IMR-90 (cell line): Measurements from ENCODE around the gene SMIM22. TPM values are rescaled to one million over a fixed set of nuclear protein-coding genes. Genes with fewer than 3 reads are reported as not detected.
A peak's percentile ranks its signal among the peaks of the same experiment; 100 is the strongest.

Experiments used
- ATAC-seq: fragments of 200-7000 bp; cut with Tn5 transposase; 2 replicates; pipeline ENCODE4 v1.9.1; 2020; ENCODE audit warnings: low read depth, mild to moderate bottlenecking, moderate library complexity
- BruUV-seq: library from RNA; stranded (reverse); fragments of 400-500 nt; replicated peaks from 2 replicates; lab custom pipeline; 2021; lab: Mats Ljungman, UMichigan
- CTCF ChIA-PET: fragments of 300-600 bp; formaldehyde crosslinking; extraction: SDS; loops from one replicate; lab custom pipeline; 2021; ENCODE audit warnings: antibody characterized with exemption; lab: Yijun Ruan, JAX
- POLR2A ChIA-PET: fragments of 300-600 bp; sonication (Branson Sonifier 250); formaldehyde crosslinking; loops from one replicate; lab custom pipeline; 2022; ENCODE audit warnings: antibody characterized with exemption; ENCODE audit not compliant: unreplicated experiment; lab: Charles Lee
- DNase-seq: peaks from one replicate; pipeline ENCODE4 v3.0.0; 2013
- H2AFZ ChIP-seq: replicated peaks from 2 replicates; pipeline ENCODE3; 2013; ENCODE audit warnings: low read length, mild to moderate bottlenecking; ENCODE audit not compliant: poor library complexity
- H2AK5ac ChIP-seq: 2 replicates; pipeline ENCODE4 v1.6.1; 2013; ENCODE audit warnings: low read depth, low read length, inconsistent platforms
- H2AK9ac ChIP-seq: replicated peaks from 2 replicates; pipeline ENCODE3; 2013; ENCODE audit warnings: mild to moderate bottlenecking, low read depth, low read length, moderate library complexity; ENCODE audit not compliant: poor library complexity
- H2BK120ac ChIP-seq: 2 replicates; pipeline ENCODE4 v1.6.1; 2013; ENCODE audit warnings: low read depth, low read length, inconsistent platforms
- H2BK15ac ChIP-seq: 3 replicates; pipeline ENCODE4 v1.6.1; 2013; ENCODE audit warnings: low read depth, low read length, inconsistent platforms
- H2BK20ac ChIP-seq: 2 replicates; pipeline ENCODE4 v1.6.1; 2013; ENCODE audit warnings: low read depth, mild to moderate bottlenecking, inconsistent platforms, low read length, moderate library complexity
- H2BK5ac ChIP-seq: 2 replicates; pipeline ENCODE4 v1.6.1; 2013; ENCODE audit warnings: mild to moderate bottlenecking, low read depth, low read length, inconsistent platforms; ENCODE audit not compliant: poor library complexity, severe bottlenecking
- H3K14ac ChIP-seq: replicated peaks from 2 replicates; pipeline ENCODE4 v1.6.1; 2013; ENCODE audit warnings: low read depth, low read length, inconsistent platforms
- H3K18ac ChIP-seq: 2 replicates; pipeline ENCODE4 v1.6.1; 2013; ENCODE audit warnings: low read depth, low read length, control low read depth
- H3K23ac ChIP-seq: 2 replicates; pipeline ENCODE4 v1.6.1; 2013; ENCODE audit warnings: low read depth, low read length, inconsistent platforms
- H3K27ac ChIP-seq: 2 replicates; pipeline ENCODE4 v1.5.1; 2013; ENCODE audit warnings: mild to moderate bottlenecking, control low read depth, low read length; ENCODE audit not compliant: insufficient read depth
- H3K27me3 ChIP-seq: 2 replicates; pipeline ENCODE4 v1.6.1; 2013; ENCODE audit warnings: low read length; ENCODE audit not compliant: control insufficient read depth, insufficient read depth
- H3K36me3 ChIP-seq: 2 replicates; pipeline ENCODE4 v1.6.1; 2013; ENCODE audit warnings: low read length, mixed read lengths; ENCODE audit not compliant: control insufficient read depth, insufficient read depth
- H3K4ac ChIP-seq: 2 replicates; pipeline ENCODE4 v1.6.1; 2013; ENCODE audit warnings: low read depth, low read length, inconsistent platforms
- H3K4me1 ChIP-seq: 2 replicates; pipeline ENCODE4 v1.6.1; 2013; ENCODE audit warnings: low read length, mixed read lengths; ENCODE audit not compliant: control insufficient read depth, insufficient read depth
- H3K4me2 ChIP-seq: 2 replicates; pipeline ENCODE4 v1.6.1; 2013; ENCODE audit warnings: low read depth, mild to moderate bottlenecking, control low read depth, low read length, moderate library complexity
- H3K4me3 ChIP-seq: 2 replicates; pipeline ENCODE4 v1.5.1; 2013; ENCODE audit warnings: low read depth, mild to moderate bottlenecking, control low read depth, low read length, moderate library complexity; ENCODE audit not compliant: insufficient read depth
- H3K56ac ChIP-seq: 2 replicates; pipeline ENCODE4 v1.6.1; 2013; ENCODE audit warnings: low read length, inconsistent platforms; ENCODE audit not compliant: insufficient read depth; ENCODE audit errors: extremely low read depth
- H3K79me1 ChIP-seq, 2 experiments: 2 replicates each; pipeline ENCODE4 v1.6.1; 2013; ENCODE audit warnings: low read length in 2 of 2, inconsistent platforms in 1 of 2, low read depth in 1 of 2
- H3K9ac ChIP-seq: 2 replicates; pipeline ENCODE4 v1.6.1; 2013; ENCODE audit warnings: low read depth, low read length, control low read depth
- H3K9me1 ChIP-seq: 2 replicates; pipeline ENCODE4 v1.6.1; 2013; ENCODE audit warnings: low read length, inconsistent platforms; ENCODE audit not compliant: insufficient read depth
- H3K9me3 ChIP-seq: 2 replicates; pipeline ENCODE4 v1.6.1; 2013; ENCODE audit warnings: low read length; ENCODE audit not compliant: control insufficient read depth, insufficient read depth
- H4K20me1 ChIP-seq: 2 replicates; pipeline ENCODE4 v1.6.1; 2013; ENCODE audit warnings: low read length, inconsistent platforms; ENCODE audit not compliant: insufficient read depth
- H4K5ac ChIP-seq: 2 replicates; pipeline ENCODE4 v1.6.1; 2013; ENCODE audit warnings: mild to moderate bottlenecking, low read depth, low read length, control low read depth
- H4K8ac ChIP-seq, 2 experiments: 2 replicates each; pipeline ENCODE4 v1.6.1; 2013; ENCODE audit warnings: low read depth in 2 of 2, low read length in 2 of 2, control low read depth in 1 of 2, inconsistent platforms in 1 of 2
- H4K91ac ChIP-seq: 2 replicates; pipeline ENCODE4 v1.6.1; 2013; ENCODE audit warnings: low read depth, low read length, inconsistent platforms; ENCODE audit not compliant: insufficient read depth
- CEBPB ChIP-seq: IDR thresholded peaks from 2 replicates; pipeline ENCODE4 v1.6.1; 2012; ENCODE audit warnings: low read depth, low read length, improper control_type of control experiment
- CHD1 ChIP-seq: IDR thresholded peaks from 2 replicates; pipeline ENCODE4 v1.6.1; 2012; ENCODE audit warnings: low read depth, low read length, improper control_type of control experiment
- FOS ChIP-seq: fragments of 150-350 bp; IDR thresholded peaks from 2 replicates; pipeline ENCODE4 v1.6.1; 2016; ENCODE audit warnings: low read depth, low read length
- MAFK ChIP-seq: IDR thresholded peaks from 2 replicates; pipeline ENCODE4 v1.6.1; 2012; ENCODE audit warnings: low read depth, low read length, improper control_type of control experiment
- MAZ ChIP-seq: IDR thresholded peaks from 2 replicates; pipeline ENCODE4 v1.6.1; 2012; ENCODE audit warnings: low read depth, mild to moderate bottlenecking, low read length, improper control_type of control experiment, moderate library complexity, borderline replicate concordance
- MXI1 ChIP-seq: IDR thresholded peaks from 2 replicates; pipeline ENCODE4 v1.6.1; 2012; ENCODE audit warnings: low read depth, mild to moderate bottlenecking, low read length, moderate library complexity, borderline replicate concordance
- NFE2L2 ChIP-seq: fragments of 150-350 bp; IDR thresholded peaks from 2 replicates; pipeline ENCODE4 v1.6.1; 2016; ENCODE audit warnings: low read depth, mild to moderate bottlenecking, low read length
- POLR2A ChIP-seq: IDR thresholded peaks from 2 replicates; pipeline ENCODE4 v1.6.1; 2012; ENCODE audit warnings: mild to moderate bottlenecking, low read depth, low read length
- RAD21 ChIP-seq: IDR thresholded peaks from 2 replicates; pipeline ENCODE4 v1.6.1; 2012; ENCODE audit warnings: low read length, improper control_type of control experiment
- RCOR1 ChIP-seq: IDR thresholded peaks from 2 replicates; pipeline ENCODE4 v1.6.1; 2012; ENCODE audit warnings: mild to moderate bottlenecking, low read length, improper control_type of control experiment; ENCODE audit not compliant: insufficient replicate concordance
- RFX5 ChIP-seq: IDR thresholded peaks from 2 replicates; pipeline ENCODE4 v1.8.0; 2012; ENCODE audit warnings: low read depth, mild to moderate bottlenecking, low read length, moderate library complexity
- SMC3 ChIP-seq: fragments of 150-350 bp; IDR thresholded peaks from 2 replicates; pipeline ENCODE4 v1.6.1; 2016; ENCODE audit warnings: low read depth, mild to moderate bottlenecking, antibody characterized with exemption, low read length, moderate library complexity
- WGBS, 2 experiments: methylation state at CpG; one replicate each; pipeline versions ENCODE4 v1.1.5 to v1.1.7; 2013; ENCODE audit warnings: missing lambda C conversion rate in 2 of 2; ENCODE audit not compliant: insufficient read length in 1 of 2; ENCODE audit errors: extremely low coverage in 2 of 2; 5-methylcytosine and 5-hydroxymethylcytosine counted together
- dilution Hi-C: fragments of 300-500 bp; cut with HindIII; formaldehyde crosslinking; loops from one replicate; pipeline ENCODE4 v1.14.3; 2018; ENCODE audit warnings: low sequenced_read_pairs; ENCODE audit not compliant: unreplicated experiment
- in situ Hi-C: fragments of 300-500 bp; cut with MboI; formaldehyde crosslinking; loops from 3 replicates; pipeline ENCODE4 v1.14.3; 2019; ENCODE audit warnings: low sequenced_read_pairs, inconsistent platforms, mixed read lengths
- intact Hi-C: fragments of 100-400 bp; cut with micrococcal nuclease; formaldehyde crosslinking; loops from 2 replicates; pipeline ENCODE4 v1.10.0; 2022
- polyA plus RNA-seq, 3 experiments: library from polyadenylated mRNA; depleted of rRNA; stranded (reverse); fragments of >200 nt; gene quantifications; 2 replicates each; pipeline ENCODE4 v1.2.3, GENCODE V29; 2012; ENCODE audit warnings: low replicate concordance in 1 of 3
- total RNA-seq: library from RNA; depleted of rRNA; stranded (reverse); fragments of >200 nt; gene quantifications from 2 replicates; pipeline ENCODE4 v1.2.3, GENCODE V29; 2012
- TF ChIP-seq, protein P1 (sequence below): fragments of 150-350 bp; IDR thresholded peaks from 2 replicates; pipeline ENCODE4 v1.6.1; 2017; ENCODE audit warnings: mild to moderate bottlenecking, antibody characterized with exemption, low read length, low read depth
- TF ChIP-seq, protein P2 (sequence below): conservative IDR thresholded peaks from 2 replicates; pipeline ENCODE4 v1.5.1; 2012; ENCODE audit warnings: mild to moderate bottlenecking, low read depth, low read length, improper control_type of control experiment
- TF ChIP-seq, protein P3 (sequence below): fragments of 150-350 bp; IDR thresholded peaks from 2 replicates; pipeline ENCODE4 v1.6.1; 2016; ENCODE audit warnings: low read depth, mild to moderate bottlenecking, low read length, moderate library complexity, borderline replicate concordance

The SMIM22 gene
- total and polyA plus RNA-seq, 2 of the 4 experiments (the other 2 are of a cell fraction): not detected

DNA sequence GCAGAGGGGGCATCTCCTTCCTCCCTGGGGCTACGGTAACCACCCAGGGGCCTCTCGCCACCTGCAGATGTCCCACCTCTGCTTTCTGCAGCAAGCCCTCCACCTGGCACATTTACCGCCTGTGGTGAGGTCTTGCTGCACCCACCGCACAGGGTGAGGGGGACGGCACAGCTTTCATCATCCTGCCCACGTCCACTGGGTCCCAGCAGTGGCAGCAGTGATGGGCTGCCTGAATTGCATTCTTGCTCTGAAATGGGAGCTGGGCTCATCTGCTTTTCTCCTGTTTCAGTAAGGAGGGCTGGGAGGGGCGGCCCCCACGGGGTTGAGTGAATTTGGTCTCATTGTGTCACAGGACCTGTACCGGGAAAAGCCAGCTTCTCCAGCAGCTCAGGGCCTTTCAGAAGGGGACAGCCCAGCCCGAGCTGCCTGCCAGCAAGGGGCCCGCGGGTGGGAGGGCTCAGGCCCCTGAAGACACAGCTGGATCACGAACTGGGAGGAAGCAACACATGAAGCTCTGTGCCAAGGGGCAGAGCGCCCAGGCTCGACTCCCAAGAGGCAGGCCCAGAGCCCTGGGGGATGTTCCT, 48.1 kb upstream of the SMIM22 start:
- H3K4me2 ChIP-seq: no peak overlapping the region
- no peak overlapping the region for H4K5ac ChIP-seq
- no peak overlapping the region for H3K9ac ChIP-seq
- DNase-seq (no peak), ATAC-seq (no peak)
- no peak overlapping the region for H3K4ac ChIP-seq
- H2AK9ac ChIP-seq: peak overlapping the region; percentile 5
- H3K27me3 ChIP-seq: no peaks in the 10 kb centered on the region
- peaks cover 17% of the 10 kb centered on the region for H3K36me3 ChIP-seq
- no peak overlapping the region for H2AK5ac ChIP-seq
- ChIA-PET POLR2A (no interaction called here), CTCF (no interaction called here)
- BruUV-seq: no TSS peak
- no peaks in the 10 kb centered on the region for H3K4me1 ChIP-seq
- in situ Hi-C loops (no loop called here), dilution Hi-C loops (no loop called here), intact Hi-C loops (no loop called here)
- H4K20me1 ChIP-seq: no peaks in the 10 kb centered on the region
- no peak overlapping the region for H3K56ac ChIP-seq
- no peak overlapping the region for H3K27ac ChIP-seq
- no peak overlapping the region for H2BK15ac ChIP-seq
- H3K23ac ChIP-seq: no peak overlapping the region
- no peak overlapping the region for H4K91ac ChIP-seq
- no peak overlapping the region for H2BK20ac ChIP-seq
- no peak overlapping the region for H2BK5ac ChIP-seq
- H2BK120ac ChIP-seq: no peak overlapping the region
- no peaks in the 10 kb centered on the region for H3K9me1 ChIP-seq
- no peak overlapping the region for H3K14ac ChIP-seq
- no peak overlapping the region for H4K8ac ChIP-seq
- H3K9me3 ChIP-seq: no peaks in the 10 kb centered on the region
- TF ChIP-seq NFE2L2 (no peak), SMC3 (no peak), RCOR1 (no peak), MXI1 (no peak), RAD21 (no peak), CHD1 (no peak), RFX5 (no peak), CEBPB (no peak), FOS (no peak), MAZ (no peak), POLR2A (no peak), MAFK (no peak)
- TF ChIP-seq, protein P1, sequence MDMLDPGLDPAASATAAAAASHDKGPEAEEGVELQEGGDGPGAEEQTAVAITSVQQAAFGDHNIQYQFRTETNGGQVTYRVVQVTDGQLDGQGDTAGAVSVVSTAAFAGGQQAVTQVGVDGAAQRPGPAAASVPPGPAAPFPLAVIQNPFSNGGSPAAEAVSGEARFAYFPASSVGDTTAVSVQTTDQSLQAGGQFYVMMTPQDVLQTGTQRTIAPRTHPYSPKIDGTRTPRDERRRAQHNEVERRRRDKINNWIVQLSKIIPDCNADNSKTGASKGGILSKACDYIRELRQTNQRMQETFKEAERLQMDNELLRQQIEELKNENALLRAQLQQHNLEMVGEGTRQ: no peak
- TF ChIP-seq, protein P2, sequence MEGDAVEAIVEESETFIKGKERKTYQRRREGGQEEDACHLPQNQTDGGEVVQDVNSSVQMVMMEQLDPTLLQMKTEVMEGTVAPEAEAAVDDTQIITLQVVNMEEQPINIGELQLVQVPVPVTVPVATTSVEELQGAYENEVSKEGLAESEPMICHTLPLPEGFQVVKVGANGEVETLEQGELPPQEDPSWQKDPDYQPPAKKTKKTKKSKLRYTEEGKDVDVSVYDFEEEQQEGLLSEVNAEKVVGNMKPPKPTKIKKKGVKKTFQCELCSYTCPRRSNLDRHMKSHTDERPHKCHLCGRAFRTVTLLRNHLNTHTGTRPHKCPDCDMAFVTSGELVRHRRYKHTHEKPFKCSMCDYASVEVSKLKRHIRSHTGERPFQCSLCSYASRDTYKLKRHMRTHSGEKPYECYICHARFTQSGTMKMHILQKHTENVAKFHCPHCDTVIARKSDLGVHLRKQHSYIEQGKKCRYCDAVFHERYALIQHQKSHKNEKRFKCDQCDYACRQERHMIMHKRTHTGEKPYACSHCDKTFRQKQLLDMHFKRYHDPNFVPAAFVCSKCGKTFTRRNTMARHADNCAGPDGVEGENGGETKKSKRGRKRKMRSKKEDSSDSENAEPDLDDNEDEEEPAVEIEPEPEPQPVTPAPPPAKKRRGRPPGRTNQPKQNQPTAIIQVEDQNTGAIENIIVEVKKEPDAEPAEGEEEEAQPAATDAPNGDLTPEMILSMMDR: no peak
- TF ChIP-seq, protein P3, sequence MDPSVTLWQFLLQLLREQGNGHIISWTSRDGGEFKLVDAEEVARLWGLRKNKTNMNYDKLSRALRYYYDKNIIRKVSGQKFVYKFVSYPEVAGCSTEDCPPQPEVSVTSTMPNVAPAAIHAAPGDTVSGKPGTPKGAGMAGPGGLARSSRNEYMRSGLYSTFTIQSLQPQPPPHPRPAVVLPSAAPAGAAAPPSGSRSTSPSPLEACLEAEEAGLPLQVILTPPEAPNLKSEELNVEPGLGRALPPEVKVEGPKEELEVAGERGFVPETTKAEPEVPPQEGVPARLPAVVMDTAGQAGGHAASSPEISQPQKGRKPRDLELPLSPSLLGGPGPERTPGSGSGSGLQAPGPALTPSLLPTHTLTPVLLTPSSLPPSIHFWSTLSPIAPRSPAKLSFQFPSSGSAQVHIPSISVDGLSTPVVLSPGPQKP: no peak
- H3K79me1 ChIP-seq: 0 out of 4 replicates have a peak, but pooled peaks cover 0 to 4% of the 10 kb centered on the region in 2 experiments
- WGBS, 2 experiments: 44% methylated on average over 8 of the region's 15 CpGs; no CpG with 5 or more reads in 1 of the 2 experiments
- H3K4me3 ChIP-seq: no peak overlapping the region
- no peak overlapping the region for H3K18ac ChIP-seq
- H2AFZ ChIP-seq: peak overlapping the region; percentile 51
